GM12878 (cell line): ENCODE measurements around the gene GNAQ. TPM values are rescaled to one million over a fixed set of nuclear protein-coding genes. Genes with fewer than 3 reads are reported as not detected.

Experiments used
- ATAC-seq: fragments of 200-7000 bp; cut with Tn5 transposase; 3 replicates; pipeline ENCODE4 v1.9.1; 2020; ENCODE audit warnings: mild to moderate bottlenecking, moderate library complexity
- BruUV-seq: library from RNA; stranded (reverse); fragments of 400-500 nt; replicated peaks from 2 replicates; lab custom pipeline; 2021; lab: Mats Ljungman, UMichigan
- CTCF ChIA-PET: fragments of 300-600 bp; sonication (Branson Sonifier 250); formaldehyde crosslinking; extraction: SDS; loops from one replicate; lab custom pipeline; 2021; ENCODE audit warnings: inconsistent platforms; lab: Yijun Ruan, JAX
- POLR2A ChIA-PET: fragments of 350-600 bp; formaldehyde crosslinking; extraction: SDS; loops from one replicate; lab custom pipeline; 2021; ENCODE audit warnings: inconsistent platforms; lab: Charles Lee
- RAD21 ChIA-PET: fragments of 300-600 bp; sonication (Branson Sonifier 250); formaldehyde crosslinking; loops from one replicate; lab custom pipeline; 2023; ENCODE audit warnings: antibody characterized with exemption; ENCODE audit not compliant: unreplicated experiment; lab: Charles Lee
- SMC1A ChIA-PET: fragments of 300-600 bp; sonication (Branson Sonifier 250); formaldehyde crosslinking; loops from one replicate; lab custom pipeline; 2023; ENCODE audit not compliant: unreplicated experiment, uncharacterized antibody; lab: Charles Lee
- DNase-seq: peaks from one replicate; pipeline ENCODE4 v3.0.0-alpha.2; 2011; ENCODE audit warnings: low read depth, low spot score
- FAIRE-seq: peaks from 3 replicates; lab custom pipeline; 2011; peaks lifted over from hg19 to GRCh38; lab: Jason Lieb, UNC
- H2AFZ ChIP-seq: 2 replicates; pipeline ENCODE4 v1.6.0; 2011; ENCODE audit warnings: low read depth, low read length, control low read depth; ENCODE audit not compliant: control insufficient read depth
- H3K27ac ChIP-seq: 2 replicates; pipeline ENCODE4 v1.5.1; 2011; ENCODE audit warnings: control low read depth; ENCODE audit not compliant: control insufficient read depth, insufficient read depth
- H3K27me3 ChIP-seq, 2 experiments: replicated peaks in 1 of 2; 2 replicates each; pipeline versions ENCODE4 v1.6.0 to v1.6.1; 2011; ENCODE audit warnings: low read length in 1 of 2; ENCODE audit not compliant: control insufficient read depth in 2 of 2, insufficient read depth in 2 of 2
- H3K36me3 ChIP-seq, 2 experiments: 2 replicates each; pipeline ENCODE4 v1.5.1; 2011; ENCODE audit warnings: low read length in 1 of 2; ENCODE audit not compliant: control insufficient read depth in 2 of 2, insufficient read depth in 2 of 2
- H3K4me1 ChIP-seq: 2 replicates; pipeline ENCODE4 v1.6.1; 2011; ENCODE audit warnings: mild to moderate bottlenecking, low read length, moderate library complexity, mixed read lengths; ENCODE audit not compliant: control insufficient read depth, insufficient read depth
- H3K4me2 ChIP-seq: 2 replicates; pipeline ENCODE4 v1.6.0; 2011; ENCODE audit warnings: control low read depth; ENCODE audit not compliant: control insufficient read depth, insufficient read depth
- H3K4me3 ChIP-seq: fragments of 200-600 bp; sonication (generic); 2 replicates; pipeline ENCODE4 v1.5.1; 2016
- H3K79me2 ChIP-seq: 2 replicates; pipeline ENCODE4 v1.6.0; 2011; ENCODE audit warnings: low read length; ENCODE audit not compliant: control insufficient read depth, insufficient read depth
- H3K9ac ChIP-seq: 2 replicates; pipeline ENCODE4 v1.8.0; 2011; ENCODE audit warnings: low read length, control low read depth, mixed read lengths; ENCODE audit not compliant: control insufficient read depth, insufficient read depth
- H3K9me3 ChIP-seq: replicated peaks from 3 replicates; pipeline ENCODE4 v1.5.1; 2011; ENCODE audit warnings: mild to moderate bottlenecking, low read length; ENCODE audit not compliant: control insufficient read depth, insufficient read depth
- H4K20me1 ChIP-seq: 2 replicates; pipeline ENCODE4 v1.6.0; 2011; ENCODE audit not compliant: control insufficient read depth, insufficient read depth
- ATF7 ChIP-seq: fragments of 450-650 bp; IDR thresholded peaks from 2 replicates; pipeline ENCODE4 v1.6.1; 2016; ENCODE audit warnings: low read depth, mild to moderate bottlenecking
- BCL11A ChIP-seq: IDR thresholded peaks from 2 replicates; pipeline ENCODE4 v1.6.1; 2011; ENCODE audit warnings: low read depth, low read length
- CHD2 ChIP-seq: IDR thresholded peaks from 2 replicates; pipeline ENCODE4 v1.6.1; 2011; ENCODE audit warnings: low read depth, low read length, improper control_type of control experiment, borderline replicate concordance
- NFXL1 ChIP-seq: fragments of 450-650 bp; IDR thresholded peaks from 2 replicates; pipeline ENCODE4 v1.6.1; 2017; ENCODE audit warnings: antibody characterized with exemption, mild to moderate bottlenecking, borderline replicate concordance
- RCOR1 ChIP-seq: conservative IDR thresholded peaks from 2 replicates; pipeline ENCODE4 v1.6.1; 2012; ENCODE audit warnings: low read depth, low read length, improper control_type of control experiment
- SMARCA5 ChIP-seq: fragments of 450-650 bp; IDR thresholded peaks from 2 replicates; pipeline ENCODE4 v1.6.1; 2017; ENCODE audit warnings: mild to moderate bottlenecking
- SRF ChIP-seq, 2 experiments: IDR thresholded peaks; 2 replicates each; pipeline ENCODE4 v1.6.1; 2011; ENCODE audit warnings: low read depth in 2 of 2, low read length in 2 of 2, mild to moderate bottlenecking in 1 of 2, moderate library complexity in 1 of 2
- SUPT20H ChIP-seq: IDR thresholded peaks from 2 replicates; pipeline ENCODE4 v1.6.1; 2011; ENCODE audit warnings: low read depth, mild to moderate bottlenecking, low read length, moderate library complexity, borderline replicate concordance; ENCODE audit not compliant: control insufficient read depth
- TCF12 ChIP-seq: IDR thresholded peaks from 2 replicates; pipeline ENCODE4 v1.6.1; 2011; ENCODE audit warnings: low read depth, mild to moderate bottlenecking, low read length
- YY1 ChIP-seq: IDR thresholded peaks from 2 replicates; pipeline ENCODE4 v1.6.1; 2011; ENCODE audit warnings: low read depth, mild to moderate bottlenecking, low read length
- ZBED1 ChIP-seq: IDR thresholded peaks from 2 replicates; pipeline ENCODE4 v1.6.1; 2016; ENCODE audit warnings: borderline replicate concordance
- ZBTB40 ChIP-seq: fragments of 450-650 bp; IDR thresholded peaks from 2 replicates; pipeline ENCODE4 v1.6.1; 2016; ENCODE audit warnings: mild to moderate bottlenecking, moderate library complexity, borderline replicate concordance
- WGBS: methylation state at CpG from one replicate; pipeline ENCODE4 v1.1.6; 2016; ENCODE audit warnings: low lambda C conversion rate; ENCODE audit not compliant: insufficient replicate concordance, insufficient coverage; ENCODE audit errors: missing lambda C conversion rate; 5-methylcytosine and 5-hydroxymethylcytosine counted together
- in situ Hi-C: fragments of 300-500 bp; cut with MboI; formaldehyde crosslinking; loops from 9 replicates; pipeline ENCODE4 v1.14.3; 2018; ENCODE audit warnings: mixed read lengths
- intact Hi-C: fragments of 100-400 bp; cut with micrococcal nuclease; formaldehyde crosslinking; loops from one replicate; pipeline ENCODE4 v1.14.2; 2022; ENCODE audit not compliant: unreplicated experiment
- polyA plus RNA-seq, 11 experiments: library from polyadenylated mRNA; depleted of rRNA in 4 of 11; unstranded in 6 of 11; stranded (reverse) in 5 of 11; fragments of >200 nt; fragmentation: Nextera tagmentation in 4 of 11; fragmentation: Illumina TruSeq in 1 of 11; extraction: Ambion mirVana in 4 of 11; extraction: Trizol in 1 of 11; gene quantifications; 1 replicate in 1 of 11; 2 replicates in 10 of 11; pipeline versions ENCODE4 v1.2.1 to v1.2.3, GENCODE V29; 2011 to 2016; ENCODE audit warnings: inconsistent platforms in 2 of 11, missing spikeins in 2 of 11, low read depth in 1 of 11
- total RNA-seq, 4 experiments: library from RNA; depleted of rRNA in 3 of 4; stranded (reverse); fragments of >200 nt in 3 of 4; fragmentation: Illumina TruSeq in 1 of 4; extraction: Trizol in 1 of 4; gene quantifications; 2 replicates each; pipeline versions ENCODE4 v1.2.1 to v1.2.3, GENCODE V29; 2013 to 2021

Gene GNAQ
- total and polyA plus RNA-seq, 10 of the 15 experiments (the other 5 are each of a cell fraction or from before 2014, with no cell fraction given), result 0.15 to 47.2 (median 0.49) TPM

- FAIRE-seq, result no peak
- Histone ChIP-seq H3K36me3 (no peaks in the 10 kb centered on the region), H3K9ac (no peak overlapping the region), H3K4me2 (no peak overlapping the region), H4K20me1 (no peaks in the 10 kb centered on the region), H3K79me2 (no peaks in the 10 kb centered on the region), H3K4me1 (no peaks in the 10 kb centered on the region), H3K27me3 (no peaks in the 10 kb centered on the region; a peak in 2 of 4 replicates), H3K9me3 (no peaks in the 10 kb centered on the region), H3K27ac (no peak overlapping the region), H2AFZ (no peak overlapping the region), H3K4me3 (no peak overlapping the region)
- CTCF ChIA-PET, result interaction anchor here (1.6 to 1.8 kb wide), 2 partner anchors 35 to 350 kb away, joined by 4 to 5 read pairs; no protein-coding TSS in a partner anchor
- no peak; the same call in 2 of the 3 replicates for ATAC-seq
- RAD21 ChIA-PET, result interaction anchor here (0.8 kb wide), 1 partner anchor 12 kb away, joined by 3 read pairs; no protein-coding TSS in a partner anchor
- BruUV-seq, result no TSS peak
- 50% methylated on average over 5 of the region's 5 CpGs for WGBS
- SMC1A ChIA-PET, result interaction anchor here (0.9 to 6.1 kb wide), 3 partner anchors 11 to 23 kb away, joined by 3 to 28 read pairs (median 3); no protein-coding TSS in a partner anchor
- no peak for DNase-seq
- intact Hi-C loops, result no loop called here
- in situ Hi-C loops, result no loop called here
- no peak for TF ChIP-seq SUPT20H
- TF ChIP-seq YY1, result no peak
- TF ChIP-seq ZBTB40, result no peak
- no peak for TF ChIP-seq ATF7
- no peak for TF ChIP-seq RCOR1
- no peak for TF ChIP-seq CHD2
- no peak for TF ChIP-seq SMARCA5
- TF ChIP-seq NFXL1, result no peak
- no peak for TF ChIP-seq ZBED1
- TF ChIP-seq SRF (IDR thresholded peaks at IDR 0.05; ENCODE audit: low read depth in 2 of 2, low read length in 2 of 2), result no peak
- TF ChIP-seq TCF12, result no peak
- no peak for TF ChIP-seq BCL11A
- POLR2A ChIA-PET, result no interaction called here
Observed at GRCh38 chr9:77806741-77807140, 224.9 kb downstream of the GNAQ start.
